ENCODE data around the gene GALNT6. TPM values are rescaled to one million over a fixed set of nuclear protein-coding genes. Genes with fewer than 3 reads are reported as not detected.

The GALNT6 gene, protein sequence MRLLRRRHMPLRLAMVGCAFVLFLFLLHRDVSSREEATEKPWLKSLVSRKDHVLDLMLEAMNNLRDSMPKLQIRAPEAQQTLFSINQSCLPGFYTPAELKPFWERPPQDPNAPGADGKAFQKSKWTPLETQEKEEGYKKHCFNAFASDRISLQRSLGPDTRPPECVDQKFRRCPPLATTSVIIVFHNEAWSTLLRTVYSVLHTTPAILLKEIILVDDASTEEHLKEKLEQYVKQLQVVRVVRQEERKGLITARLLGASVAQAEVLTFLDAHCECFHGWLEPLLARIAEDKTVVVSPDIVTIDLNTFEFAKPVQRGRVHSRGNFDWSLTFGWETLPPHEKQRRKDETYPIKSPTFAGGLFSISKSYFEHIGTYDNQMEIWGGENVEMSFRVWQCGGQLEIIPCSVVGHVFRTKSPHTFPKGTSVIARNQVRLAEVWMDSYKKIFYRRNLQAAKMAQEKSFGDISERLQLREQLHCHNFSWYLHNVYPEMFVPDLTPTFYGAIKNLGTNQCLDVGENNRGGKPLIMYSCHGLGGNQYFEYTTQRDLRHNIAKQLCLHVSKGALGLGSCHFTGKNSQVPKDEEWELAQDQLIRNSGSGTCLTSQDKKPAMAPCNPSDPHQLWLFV
- total RNA-seq = 33.9 and 42.5 TPM in 2 replicates

DNA sequence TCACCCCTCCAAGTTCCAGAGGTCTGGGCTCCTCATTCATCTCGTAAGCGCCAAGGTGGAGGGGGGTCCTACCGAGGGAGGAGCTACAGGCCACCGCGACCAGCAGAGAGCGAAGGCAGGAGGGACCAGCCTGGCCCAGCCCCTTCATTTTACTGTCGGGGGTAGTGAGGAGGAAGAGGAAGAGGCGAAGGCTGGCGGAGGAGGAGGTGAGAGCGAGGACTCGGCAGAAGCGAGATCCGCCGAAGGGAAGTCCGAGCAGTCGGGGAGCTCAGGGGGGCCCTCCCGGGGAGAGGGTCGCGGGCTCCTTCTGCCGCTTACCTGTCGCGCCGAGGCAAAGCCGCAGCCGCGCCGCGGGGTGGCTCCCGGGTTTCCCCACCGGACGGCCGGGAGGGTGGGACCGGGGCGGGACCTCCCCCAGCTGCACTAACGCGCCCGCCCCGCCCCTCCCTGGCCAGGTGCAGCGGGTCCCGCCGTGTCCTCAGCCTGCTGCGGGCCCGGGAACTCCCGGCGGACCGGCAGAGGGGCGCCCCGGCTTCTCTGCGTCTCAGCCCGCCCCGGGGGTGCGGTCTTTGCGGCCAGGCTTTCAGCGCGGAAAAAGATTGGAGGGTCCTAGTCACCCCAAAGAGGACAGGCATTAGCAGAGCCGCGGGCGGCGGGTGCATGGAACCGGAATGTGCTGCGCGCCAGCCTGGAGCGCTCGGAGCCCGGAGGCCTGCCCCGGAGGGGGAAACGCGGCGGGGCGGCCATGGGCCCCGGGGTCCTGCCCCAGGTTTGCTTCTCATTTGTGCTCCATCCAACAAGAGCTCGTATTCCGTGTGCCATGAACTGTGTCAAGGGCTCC is at the start of gene GALNT6:
Gene GALNT6, minus strand, starts transcription at position 124 of the 841 bp plus-strand sequence. CDS start 11,625 bp downstream, outside the sequence.

DNA sequence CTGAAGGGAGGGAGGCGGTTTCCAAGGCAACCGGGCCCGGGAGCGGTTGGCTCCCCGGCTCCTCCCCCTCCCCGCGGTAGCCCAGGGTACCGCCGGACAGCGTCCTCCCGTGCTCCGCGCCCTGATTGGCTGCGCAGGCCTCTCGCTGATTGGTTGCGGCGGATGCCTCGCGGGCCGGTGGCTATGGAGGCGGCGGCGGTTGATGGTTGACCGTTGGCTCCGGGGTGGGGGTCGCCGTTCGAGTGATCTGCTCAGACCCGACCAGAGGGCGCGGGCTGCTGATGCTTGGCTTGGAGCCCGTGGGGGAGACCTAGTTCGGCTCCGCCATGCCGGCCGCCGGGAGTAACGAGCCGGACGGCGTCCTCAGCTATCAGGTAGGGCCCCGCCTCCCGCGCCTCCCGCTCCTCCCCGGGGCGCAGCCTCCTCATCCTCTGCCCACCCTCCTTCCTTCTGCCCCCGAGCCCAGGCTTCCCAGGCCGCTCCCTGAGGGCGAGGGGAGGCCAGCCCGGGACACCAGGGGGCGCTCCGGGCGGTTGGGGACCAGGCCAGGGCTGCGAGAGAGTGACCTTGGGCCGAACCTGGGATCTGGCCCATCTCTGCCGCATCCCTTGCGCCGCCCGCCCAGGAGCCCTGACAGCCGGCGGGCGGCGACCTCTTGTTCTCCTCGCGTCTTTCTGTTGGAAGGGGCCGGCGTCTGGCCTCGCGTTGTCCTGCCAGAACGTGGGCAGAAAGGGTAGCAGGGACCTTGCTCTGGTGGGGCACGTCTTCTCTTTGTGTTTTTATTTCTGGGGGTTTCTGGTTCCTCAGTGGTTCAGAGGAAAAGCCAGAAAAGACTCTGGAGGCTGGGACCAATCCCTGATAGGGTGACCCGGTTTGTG is 33.7 kb upstream of the GALNT6 start, which contains the start of gene SLC4A8:
Gene SLC4A8, plus strand, starts transcription at position 170 of the 878 bp plus-strand sequence. Its CDS starts 157 bp downstream, at position 327.

DNA sequence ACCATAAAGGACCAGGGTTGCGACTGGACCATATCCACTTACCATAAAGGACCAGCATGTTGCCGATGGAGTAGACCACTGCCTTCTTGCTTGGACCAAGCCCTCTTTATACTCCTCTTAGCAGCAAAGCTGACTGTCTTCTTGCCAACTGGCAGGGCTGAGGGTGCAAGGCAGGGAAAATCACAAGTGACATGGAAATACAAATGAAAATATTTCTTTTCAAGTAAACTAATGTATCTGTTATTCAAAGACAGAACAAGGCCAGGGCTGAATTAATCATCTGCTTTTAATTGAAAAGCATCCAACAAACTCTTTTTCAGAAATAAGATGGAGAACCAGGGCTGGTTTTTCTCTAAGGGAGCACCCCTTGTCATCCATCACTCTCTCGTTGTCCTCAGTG is 44.6 kb downstream of the GALNT6 start, which contains the start of gene CELA1:
Gene CELA1, minus strand, starts transcription at position 99 of the 400 bp plus-strand sequence. Its CDS starts 41 bp downstream, at position 58.

DNA sequence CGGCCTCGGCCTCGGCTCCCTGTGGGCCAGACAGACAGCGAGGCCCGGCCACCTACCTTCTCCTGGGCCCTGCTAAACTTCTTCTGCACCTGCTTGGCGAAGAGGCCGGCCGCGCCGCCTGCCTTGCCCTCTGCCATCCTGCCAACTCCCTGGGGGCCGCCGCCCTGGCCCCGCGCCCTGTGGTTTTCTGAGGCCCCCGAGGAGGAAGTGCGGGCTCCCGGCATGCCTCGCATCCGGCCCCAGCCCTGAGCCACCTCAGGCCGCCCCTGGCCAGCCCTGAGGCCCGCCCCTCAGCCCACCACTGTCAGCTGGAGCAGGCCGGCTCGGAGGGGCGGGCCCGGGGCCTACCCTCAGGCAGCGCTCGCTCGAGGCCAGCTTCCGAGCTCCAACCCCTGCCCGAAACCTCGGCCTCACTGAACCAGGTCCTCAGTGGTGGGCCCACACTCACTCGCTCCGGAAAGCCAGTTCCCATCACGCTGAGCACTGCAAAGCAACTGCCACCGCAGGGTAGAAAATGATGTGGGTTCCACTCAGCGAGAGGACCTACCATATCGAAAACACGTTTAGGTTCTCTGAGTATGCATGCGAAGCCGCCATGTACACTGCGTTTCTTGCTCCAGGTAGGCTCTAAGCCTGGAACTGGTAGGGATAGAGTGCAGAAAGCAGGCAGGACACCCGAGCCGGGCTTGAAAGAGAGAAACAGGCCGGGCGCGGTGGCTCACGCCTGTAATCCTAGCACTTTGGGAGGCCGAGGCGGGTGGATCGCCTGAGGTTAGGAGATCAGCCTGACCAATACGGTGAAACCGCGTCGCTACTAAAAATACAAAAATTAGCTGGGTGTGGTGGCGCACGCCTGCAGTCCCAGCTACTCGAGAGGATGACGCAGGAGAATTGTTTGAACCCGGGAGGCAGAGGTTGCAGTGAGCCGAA is 67.0 kb downstream of the GALNT6 start, which contains the start of gene BIN2:
Gene BIN2, minus strand, starts transcription at position 209 of the 930 bp plus-strand sequence. Its CDS starts 72 bp downstream, at position 137.

Other genes starting within 250 kb of the GALNT6 start
- 11.2 and 13.6 TPM in 2 replicates for gene TFCP2, start 218.3 kb downstream of the GALNT6 start, total RNA-seq
- 1.7 and 6.1 TPM in 2 replicates for gene POU6F1, start 173.3 kb downstream of the GALNT6 start, total RNA-seq
- gene DAZAP2, start 152.6 kb downstream of the GALNT6 start, total RNA-seq = 141 and 201 TPM in 2 replicates
- 59.6 and 63.3 TPM in 2 replicates for gene SMAGP, start 121.0 kb downstream of the GALNT6 start, total RNA-seq
- gene BIN2, start 67.2 kb downstream of the GALNT6 start, total RNA-seq = 0.42 TPM in 1 of 2 replicates, not detected in the other
- not detected in 2 replicates for gene CELA1, start 44.7 kb downstream of the GALNT6 start, total RNA-seq
- 0.23 and 0.28 TPM in 2 replicates for gene SLC4A8, start 33.4 kb upstream of the GALNT6 start, total RNA-seq
- under 0.01 TPM in 1 of 2 replicates, not detected in the other for gene SCN8A, start 199.8 kb upstream of the GALNT6 start, total RNA-seq